ENCODE measurements around the gene RHNO1. TPM values are rescaled to one million over a fixed set of nuclear protein-coding genes. Genes with fewer than 3 reads are reported as not detected.

The RHNO1 gene, protein sequence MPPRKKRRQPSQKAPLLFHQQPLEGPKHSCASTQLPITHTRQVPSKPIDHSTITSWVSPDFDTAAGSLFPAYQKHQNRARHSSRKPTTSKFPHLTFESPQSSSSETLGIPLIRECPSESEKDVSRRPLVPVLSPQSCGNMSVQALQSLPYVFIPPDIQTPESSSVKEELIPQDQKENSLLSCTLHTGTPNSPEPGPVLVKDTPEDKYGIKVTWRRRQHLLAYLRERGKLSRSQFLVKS
- 23.8 and 30.9 TPM in 2 replicates for total RNA-seq

GRCh38 chr12:2877047-2877952, at the start of gene RHNO1, which contains the start of gene FOXM1:
RHNO1 (plus strand) TSS chr12:2877223; CDS start chr12:2885367, 8,144 bp downstream.
FOXM1 (minus strand) TSS chr12:2877174; CDS start chr12:2874478, 2,696 bp downstream.

DNA sequence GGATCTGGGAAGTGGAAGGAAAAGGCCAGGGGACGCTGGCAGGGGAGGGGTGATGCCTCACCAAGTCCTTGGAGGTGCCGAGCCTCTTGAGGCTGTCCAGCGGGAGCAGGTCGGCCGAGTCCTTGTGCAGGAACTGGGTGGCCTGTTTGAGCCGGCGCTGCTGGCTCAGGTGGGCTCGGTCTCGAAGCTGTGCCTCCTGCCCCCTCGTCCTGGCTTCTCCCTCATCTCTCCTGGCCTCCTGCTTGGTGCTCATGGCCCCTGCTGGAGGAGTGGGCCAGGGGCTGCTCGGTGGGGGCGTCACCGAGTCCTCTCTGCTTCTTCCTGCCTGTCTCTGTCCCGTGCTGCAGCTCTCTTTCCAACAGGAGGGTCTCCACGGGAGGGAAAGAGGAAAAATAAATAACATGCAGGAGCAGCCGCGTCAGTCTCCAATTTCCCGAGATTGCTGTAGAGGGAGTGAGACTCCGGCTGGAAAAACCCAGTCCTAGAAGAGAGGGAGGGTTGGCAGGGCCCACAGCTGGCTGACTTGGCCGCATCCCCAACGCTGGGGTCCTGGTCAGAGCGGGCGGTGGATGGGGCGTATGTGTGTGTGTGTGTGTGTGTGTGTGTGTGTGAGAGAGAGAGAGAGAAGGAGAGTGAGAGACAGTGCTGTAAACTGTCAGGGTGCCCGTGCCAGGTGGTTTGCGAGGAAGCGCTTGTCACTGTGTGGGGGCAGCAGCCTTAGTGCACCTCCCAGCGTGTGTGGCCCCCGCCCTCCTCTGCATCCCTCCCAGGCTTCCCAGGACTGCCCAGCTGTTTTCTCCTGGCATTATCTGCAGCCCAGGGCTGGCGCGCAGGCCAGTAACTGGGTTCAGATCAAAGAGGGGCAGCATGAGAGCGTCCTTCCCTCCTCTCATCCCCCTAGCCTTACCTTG, 42.2 kb upstream of the RHNO1 start, which contains the start of gene NRIP2:
NRIP2 (minus strand) TSS at position 455 of the 911 bp plus-strand sequence; CDS start at position 403, 52 bp downstream.

DNA sequence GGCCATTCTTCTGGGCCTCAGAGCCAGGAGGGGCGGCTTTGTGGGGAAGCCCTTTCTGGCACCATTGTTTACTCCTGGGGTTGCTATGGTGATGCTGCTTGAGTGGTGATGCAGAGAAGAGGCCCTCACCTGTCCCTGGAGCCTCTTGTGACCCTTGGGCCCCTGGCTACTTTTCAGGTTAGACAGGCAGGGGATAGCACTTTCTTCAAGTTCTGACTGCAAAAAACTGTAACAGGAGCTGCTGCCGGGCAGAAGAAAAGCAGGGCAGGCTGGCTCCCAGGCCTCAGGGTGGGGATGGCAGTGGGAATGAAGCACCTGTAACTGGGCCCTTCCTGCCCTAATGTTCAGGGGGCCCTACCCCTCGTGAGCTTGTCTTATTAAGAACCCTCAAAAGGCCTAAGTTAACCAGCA, 20.0 kb upstream of the RHNO1 start, which contains the start of gene TEX52:
TEX52 (minus strand) TSS at position 19 of the 411 bp plus-strand sequence; CDS start at position 6, 13 bp downstream.

DNA sequence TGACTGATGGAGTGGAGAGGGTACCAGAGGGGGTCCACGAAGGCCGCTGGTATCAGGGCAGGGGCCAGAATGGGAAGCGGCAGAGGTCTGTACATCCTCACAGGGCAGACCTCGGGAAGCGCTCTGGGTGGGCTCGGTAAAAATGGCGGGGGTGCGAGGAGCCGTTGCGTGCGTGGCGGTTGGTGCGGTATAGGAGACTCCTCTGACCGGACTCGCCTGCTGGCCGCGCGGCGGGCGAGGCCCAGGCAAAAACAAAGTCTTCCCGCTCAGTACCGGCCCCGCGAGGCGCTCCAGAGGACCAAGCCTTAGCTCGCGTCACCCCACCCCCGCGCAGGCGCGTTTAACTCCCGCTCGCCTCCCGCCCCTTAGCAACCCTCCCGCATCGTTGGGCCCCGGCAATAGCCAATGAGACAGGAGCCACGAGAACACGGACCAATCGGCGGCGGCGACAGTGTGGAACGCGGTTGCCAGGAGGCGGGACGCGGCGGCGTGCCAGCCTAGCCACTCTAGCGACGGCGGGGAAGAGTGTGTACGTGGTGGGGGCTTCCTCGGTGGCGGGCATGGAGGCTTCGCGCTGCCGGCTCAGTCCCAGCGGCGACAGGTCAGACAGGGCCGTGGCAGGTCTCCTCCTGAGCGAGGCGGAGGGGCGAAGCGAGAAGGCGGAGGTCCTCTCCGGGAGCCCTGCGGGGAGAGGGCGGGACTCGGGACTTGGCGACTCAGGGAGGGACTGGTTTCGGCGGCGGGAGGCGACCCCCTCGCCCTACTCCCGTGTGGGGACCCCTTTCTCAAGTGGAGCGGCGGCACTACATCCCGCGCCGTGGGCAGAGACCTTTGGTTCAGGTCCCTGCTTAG, 13.6 kb downstream of the RHNO1 start, which contains the start of gene TULP3:
TULP3 (plus strand) TSS at position 504 of the 852 bp plus-strand sequence; CDS start at position 561, 57 bp downstream.

Other genes with a start within 250 kb of the RHNO1 start
- 45.7 and 49.3 TPM in 2 replicates for gene FKBP4, start 82.3 kb upstream of the RHNO1 start, total RNA-seq
- gene ITFG2, start 64.6 kb upstream of the RHNO1 start, total RNA-seq, result 18.9 and 20.2 TPM in 2 replicates
- gene NRIP2, start 42.2 kb upstream of the RHNO1 start, total RNA-seq, result not detected in 2 replicates
- gene TEX52, start 20.2 kb upstream of the RHNO1 start, total RNA-seq, result not detected in 2 replicates
- gene FOXM1, start within 50 bp of the RHNO1 start, total RNA-seq, result 15.0 and 23.0 TPM in 2 replicates
- 25.5 and 30.5 TPM in 2 replicates for gene TULP3, start 13.7 kb downstream of the RHNO1 start, total RNA-seq
- 43.1 and 49.4 TPM in 2 replicates for gene TEAD4, start 82.2 kb downstream of the RHNO1 start, total RNA-seq
- 71.5 and 79.3 TPM in 2 replicates for gene TSPAN9, start 200.2 kb downstream of the RHNO1 start, total RNA-seq